ENCODE data around the gene VPS16. TPM values are rescaled to one million over a fixed set of nuclear protein-coding genes. Genes with fewer than 3 reads are reported as not detected.

VPS16 gene
- total RNA-seq, 1 experiment from 2014 or later, result 38.1 TPM

- TF ChIP-seq CBX3 (IDR thresholded peaks at IDR 0.05; ENCODE audit: low read depth) (no peak), ATF3 (IDR thresholded peaks at IDR 0.05) (no peak), CEBPB (IDR thresholded peaks at IDR 0.05; ENCODE audit: low read depth) (no peak), RAD21 (IDR thresholded peaks at IDR 0.05; ENCODE audit: low read depth) (no peak), POLR2A (IDR thresholded peaks at IDR 0.05; ENCODE audit: borderline replicate concordance, extremely low read depth, insufficient read depth, insufficient read length) (no peak), SRF (IDR thresholded peaks at IDR 0.05; ENCODE audit: low read depth) (no peak), ZNF274 (IDR thresholded peaks at IDR 0.05; ENCODE audit: low read depth, low read length) (no peak), SIN3A (IDR thresholded peaks at IDR 0.05; ENCODE audit: low read depth) (no peak), ZFX (IDR thresholded peaks at IDR 0.05) (no peak), ELF1 (IDR thresholded peaks at IDR 0.05; ENCODE audit: borderline replicate concordance, low read depth) (no peak), TCF7L2 (IDR thresholded peaks at IDR 0.05; ENCODE audit: borderline replicate concordance, extremely low read depth, insufficient read depth, insufficient read length) (no peak), EGR1 (IDR thresholded peaks at IDR 0.05; ENCODE audit: low read depth) (no peak)
Measured at GRCh38 chr20:2871661-2872458, 31.3 kb downstream of the VPS16 start (continued).

DNA sequence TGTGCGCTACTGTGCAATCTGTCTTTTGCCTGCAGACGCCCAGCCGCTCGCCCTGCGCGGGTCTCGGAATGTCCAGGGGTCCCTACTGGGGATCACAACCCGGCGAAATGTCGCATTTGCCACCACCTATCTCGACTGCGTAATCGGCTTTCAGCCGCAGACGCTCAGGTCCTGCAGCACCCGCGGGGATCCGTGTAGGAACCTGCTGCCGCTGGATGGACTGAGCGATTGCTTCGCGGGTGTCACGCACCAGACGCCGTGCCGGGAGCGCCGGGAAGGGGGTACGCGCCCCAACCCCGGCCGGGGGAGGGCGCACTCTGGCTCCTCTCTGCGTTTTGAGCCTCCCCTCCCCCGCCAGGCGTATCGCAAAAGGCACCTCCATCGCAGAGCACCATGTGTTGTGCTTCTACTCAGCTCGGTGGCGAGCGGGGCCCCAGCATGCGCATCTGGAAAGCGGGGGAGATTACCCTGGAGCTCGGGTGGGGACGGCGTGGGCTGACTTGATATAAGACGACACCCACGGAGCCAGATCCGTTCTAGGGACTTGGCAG, 32.0 kb downstream of the VPS16 start:
- ChIA-PET RAD21 (ENCODE audit: low non-redundant PET in 1 of 2, low total read pairs in 2 of 2, uncharacterized antibody in 2 of 2, unreplicated experiment in 2 of 2) (no interaction called here), CTCF (no interaction called here), POLR2A (interaction anchor here (1.0 kb wide), 1 partner anchor 16 kb away, joined by 3 read pairs; no protein-coding TSS in a partner anchor)
- TSS peak; percentile 93 for BruUV-seq (replicated peaks)
- ATAC-seq (peak; percentile 17), DNase-seq (ENCODE audit: low read depth, low spot score) (no peak)
- Histone ChIP-seq H3K9me2 (ENCODE audit: insufficient read depth) (no peaks in the 10 kb centered on the region), H3K36me3 (ENCODE audit: control insufficient read depth in 1 of 2, insufficient read depth in 2 of 2, low read length in 2 of 2) (no peaks in the 10 kb centered on the region), H3K27me3 (ENCODE audit: insufficient read depth, low read length) (no peaks in the 10 kb centered on the region), H3K9me3 (ENCODE audit: control insufficient read depth in 1 of 2, insufficient read depth in 1 of 2, low read depth in 1 of 2, low read length in 2 of 2) (no peaks in the 10 kb centered on the region), H3K27ac (ENCODE audit: low read depth, low read length) (peak overlapping the region; percentile 78), H4K20me1 (ENCODE audit: insufficient read depth) (0 out of 2 replicates have a peak, but pooled peaks cover 4% of the 10 kb centered on the region), H3K79me2 (ENCODE audit: insufficient read depth, low read length) (peaks cover 40% of the 10 kb centered on the region), H3K4me2 (ENCODE audit: low read length) (peak overlapping the region; percentile 77), H2AFZ (ENCODE audit: low read depth, low read length, poor library complexity, severe bottlenecking) (peak overlapping the region; percentile 10), H3K9ac (ENCODE audit: low read length) (peak overlapping the region; percentile 91), H3K4me1 (ENCODE audit: control insufficient read depth in 1 of 2, insufficient read depth in 2 of 2, low read length in 2 of 2) (peaks cover 21 to 44% of the 10 kb centered on the region in 2 experiments), H3K4me3 (replicated peaks in 1 of 2; ENCODE audit: low read depth in 1 of 2, low read length in 2 of 2) (peak overlapping the region; percentile 93 to 96)
- intact Hi-C loops (cut with micrococcal nuclease), result no loop called here
- TF ChIP-seq, protein P1, sequence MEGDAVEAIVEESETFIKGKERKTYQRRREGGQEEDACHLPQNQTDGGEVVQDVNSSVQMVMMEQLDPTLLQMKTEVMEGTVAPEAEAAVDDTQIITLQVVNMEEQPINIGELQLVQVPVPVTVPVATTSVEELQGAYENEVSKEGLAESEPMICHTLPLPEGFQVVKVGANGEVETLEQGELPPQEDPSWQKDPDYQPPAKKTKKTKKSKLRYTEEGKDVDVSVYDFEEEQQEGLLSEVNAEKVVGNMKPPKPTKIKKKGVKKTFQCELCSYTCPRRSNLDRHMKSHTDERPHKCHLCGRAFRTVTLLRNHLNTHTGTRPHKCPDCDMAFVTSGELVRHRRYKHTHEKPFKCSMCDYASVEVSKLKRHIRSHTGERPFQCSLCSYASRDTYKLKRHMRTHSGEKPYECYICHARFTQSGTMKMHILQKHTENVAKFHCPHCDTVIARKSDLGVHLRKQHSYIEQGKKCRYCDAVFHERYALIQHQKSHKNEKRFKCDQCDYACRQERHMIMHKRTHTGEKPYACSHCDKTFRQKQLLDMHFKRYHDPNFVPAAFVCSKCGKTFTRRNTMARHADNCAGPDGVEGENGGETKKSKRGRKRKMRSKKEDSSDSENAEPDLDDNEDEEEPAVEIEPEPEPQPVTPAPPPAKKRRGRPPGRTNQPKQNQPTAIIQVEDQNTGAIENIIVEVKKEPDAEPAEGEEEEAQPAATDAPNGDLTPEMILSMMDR (IDR thresholded peaks at IDR 0.05 in 2 of 3, conservative IDR thresholded peaks at IDR 0.05 in 1 of 3; ENCODE audit: borderline replicate concordance in 1 of 3, insufficient read depth in 1 of 3, low read depth in 2 of 3, low read length in 2 of 3), result 0 out of 6 replicates have a peak, but pooled peaks of 1 of the 3 experiments have one; percentile 8
- TF ChIP-seq CEBPB (IDR thresholded peaks at IDR 0.05; ENCODE audit: low read depth), result no peak
